ENCODE data around the gene GIGYF2. TPM values are rescaled to one million over a fixed set of nuclear protein-coding genes. Genes with fewer than 3 reads are reported as not detected.

The GIGYF2 gene
- total RNA-seq, 1 experiment from 2014 or later, result 60.6 TPM

GRCh38 chr2:232697059-232697806 lies at the start of gene GIGYF2 (continued):
- TF ChIP-seq CTCF (IDR thresholded peaks at IDR 0.05 in 2 of 3, conservative IDR thresholded peaks at IDR 0.05 in 1 of 3; ENCODE audit: borderline replicate concordance in 1 of 3, insufficient read depth in 1 of 3, low read depth in 2 of 3, low read length in 2 of 3), result no peak
- TF ChIP-seq EZH2 (IDR thresholded peaks at IDR 0.05), result no peak
- no peak for TF ChIP-seq REST (IDR thresholded peaks at IDR 0.05; ENCODE audit: low read depth)

GRCh38 chr2:232649033-232649432 lies 48.1 kb upstream of the GIGYF2 start:
- no peak for ATAC-seq
- DNase-seq (ENCODE audit: low read depth, low spot score), result no peak
- Histone ChIP-seq H3K4me3 (replicated peaks in 1 of 2; ENCODE audit: low read depth in 1 of 2, low read length in 2 of 2) (no peak overlapping the region), H2AFZ (ENCODE audit: low read depth, low read length, poor library complexity, severe bottlenecking) (no peak overlapping the region), H3K9me2 (ENCODE audit: insufficient read depth) (no peaks in the 10 kb centered on the region), H3K4me1 (ENCODE audit: control insufficient read depth in 1 of 2, insufficient read depth in 2 of 2, low read length in 2 of 2) (no peaks in the 10 kb centered on the region), H3K9me3 (ENCODE audit: control insufficient read depth in 1 of 2, insufficient read depth in 1 of 2, low read depth in 1 of 2, low read length in 2 of 2) (no peaks in the 10 kb centered on the region), H3K27me3 (ENCODE audit: insufficient read depth, low read length) (no peaks in the 10 kb centered on the region), H3K36me3 (ENCODE audit: control insufficient read depth in 1 of 2, insufficient read depth in 2 of 2, low read length in 2 of 2) (no peaks in the 10 kb centered on the region), H3K27ac (ENCODE audit: low read depth, low read length) (no peak overlapping the region), H4K20me1 (ENCODE audit: insufficient read depth) (no peaks in the 10 kb centered on the region), H3K4me2 (ENCODE audit: low read length) (no peak overlapping the region), H3K9ac (ENCODE audit: low read length) (no peak overlapping the region), H3K79me2 (ENCODE audit: insufficient read depth, low read length) (no peaks in the 10 kb centered on the region)
- RAD21 ChIA-PET (ENCODE audit: low non-redundant PET in 1 of 2, low total read pairs in 2 of 2, uncharacterized antibody in 2 of 2, unreplicated experiment in 2 of 2), result no interaction called here
- TF ChIP-seq TCF7L2 (IDR thresholded peaks at IDR 0.05; ENCODE audit: borderline replicate concordance, extremely low read depth, insufficient read depth, insufficient read length), result no peak
- no peak for TF ChIP-seq CBX3 (IDR thresholded peaks at IDR 0.05; ENCODE audit: low read depth)
- no peak for TF ChIP-seq RAD21 (IDR thresholded peaks at IDR 0.05; ENCODE audit: low read depth)
- TF ChIP-seq EGR1 (IDR thresholded peaks at IDR 0.05; ENCODE audit: low read depth), result no peak
- intact Hi-C loops (cut with micrococcal nuclease), result no loop called here
- POLR2A ChIA-PET, result no interaction called here
- no TSS peak for BruUV-seq (replicated peaks)
- CTCF ChIA-PET, result no interaction called here

Data from HCT116 (cell line).